Activated CD4-positive, alpha-beta T cell treated with anti-CD3 and anti-CD28 coated beads for 24 hours (primary cell): ENCODE results near the gene PRMT2.
A peak's percentile ranks its signal among the peaks of the same experiment; 100 is the strongest.

Experiments used
- DNase-seq, 2 donors: peaks; one replicate each; pipeline ENCODE4 v3.0.0-alpha.2; 2020; ENCODE audit warnings: low read depth in 2 of 2

Gene PRMT2

GRCh38 chr21:46635324-46636180 is at the start of gene PRMT2:
Gene PRMT2, plus strand, starts transcription at chr21:46635674. Its CDS starts 1,278 bp downstream, at chr21:46636952.
- DNase-seq = peak; percentile 94 to 95

GRCh38 chr21:46594276-46594675 is 41.2 kb upstream of the PRMT2 start:
- no peak for DNase-seq

- no peak for DNase-seq
Measured at GRCh38 chr21:46596201-46596600, 39.3 kb upstream of the PRMT2 start.

- no peak for DNase-seq
Measured at GRCh38 chr21:46597031-46597430, 38.4 kb upstream of the PRMT2 start.

GRCh38 chr21:46597896-46598343 is 37.6 kb upstream of the PRMT2 start:
- DNase-seq = no peak

GRCh38 chr21:46598581-46599572 is 36.6 kb upstream of the PRMT2 start:
- no peak for DNase-seq

- DNase-seq = no peak
Measured at GRCh38 chr21:46600305-46600704, 35.2 kb upstream of the PRMT2 start.

- DNase-seq = no peak
Measured at GRCh38 chr21:46600978-46601377, 34.5 kb upstream of the PRMT2 start.

- no peak for DNase-seq
Measured at GRCh38 chr21:46603228-46603627, 32.2 kb upstream of the PRMT2 start.

- DNase-seq = no peak
Measured at GRCh38 chr21:46604329-46604974, 31.0 kb upstream of the PRMT2 start.

GRCh38 chr21:46604975-46605766 is 30.3 kb upstream of the PRMT2 start, which contains the start of gene S100B:
Gene S100B, minus strand, starts transcription at chr21:46605082. Its CDS starts 2,667 bp downstream, at chr21:46602415.
- DNase-seq = no peak

GRCh38 chr21:46605767-46606426 is 29.6 kb upstream of the PRMT2 start:
- no peak for DNase-seq

- no peak for DNase-seq
Measured at GRCh38 chr21:46606427-46606813, 29.1 kb upstream of the PRMT2 start.

- DNase-seq = no peak
Measured at GRCh38 chr21:46607636-46608035, 27.8 kb upstream of the PRMT2 start.

GRCh38 chr21:46608672-46609111 is 26.8 kb upstream of the PRMT2 start:
- no peak for DNase-seq

GRCh38 chr21:46610018-46610701 is 25.3 kb upstream of the PRMT2 start:
- no peak for DNase-seq

GRCh38 chr21:46613391-46613790 is 22.1 kb upstream of the PRMT2 start:
- DNase-seq = no peak

- DNase-seq = no peak
Measured at GRCh38 chr21:46616050-46616449, 19.4 kb upstream of the PRMT2 start.

GRCh38 chr21:46616656-46617055 is 18.8 kb upstream of the PRMT2 start:
- DNase-seq = no peak
